GM18505 (cell line): ENCODE results near the gene SSR3.
"Not testable (repeated sequence)": the region's sequence is repeated elsewhere in the genome, so short reads cannot be mapped to it uniquely, and the experiment has no call there.

Source experiments
- ATAC-seq: cut with Tn5 transposase; IDR thresholded peaks from one replicate; pipeline ENCODE4 v1.9.1; 2021; ENCODE audit not compliant: unreplicated experiment
- POLR2A ChIP-seq: IDR thresholded peaks from 4 replicates; pipeline ENCODE4 v1.6.1; 2011; ENCODE audit warnings: borderline replicate concordance; ENCODE audit not compliant: insufficient read depth, insufficient read length; ENCODE audit errors: extremely low read depth

SSR3 gene

DNA sequence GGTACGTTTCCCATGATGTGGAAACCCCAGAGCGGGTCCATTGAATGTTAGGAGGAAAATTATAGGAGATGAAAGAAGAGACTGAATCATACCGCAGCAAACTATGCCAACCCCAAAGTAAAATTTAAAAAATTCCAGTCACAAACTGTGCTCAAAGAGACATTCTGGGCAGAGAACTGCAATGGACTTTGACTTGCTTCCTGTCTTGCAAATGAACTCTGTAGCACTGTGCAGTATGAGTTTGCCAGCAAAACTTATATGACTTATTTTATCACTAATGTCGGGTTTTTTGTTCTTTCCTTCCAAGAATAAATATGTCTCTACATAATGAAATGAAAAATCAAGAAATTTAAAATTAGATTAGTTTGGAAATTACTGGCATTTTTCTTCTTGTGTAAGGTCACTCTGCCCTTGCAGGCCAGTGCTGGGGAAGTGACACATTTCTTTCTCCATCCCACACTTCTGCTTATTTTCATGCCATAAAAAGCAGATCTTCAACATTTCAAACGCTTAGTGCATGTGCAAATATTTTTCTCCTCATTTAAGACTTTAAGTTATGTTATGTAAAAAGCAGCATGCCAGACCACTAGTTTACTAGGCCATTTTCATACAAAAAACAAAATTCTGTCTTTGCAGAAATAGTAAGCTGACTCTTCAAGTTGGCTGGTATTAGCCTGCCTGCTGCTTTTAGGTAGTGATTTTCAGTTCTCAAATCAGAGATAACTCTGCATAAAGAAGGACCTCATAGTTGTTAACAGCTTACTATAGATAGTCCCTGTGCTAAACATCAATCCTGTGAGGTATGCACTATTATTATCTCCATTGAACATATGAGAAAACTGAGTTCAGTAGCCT is 32.2 kb upstream of the SSR3 start:
- no peak for ATAC-seq

DNA sequence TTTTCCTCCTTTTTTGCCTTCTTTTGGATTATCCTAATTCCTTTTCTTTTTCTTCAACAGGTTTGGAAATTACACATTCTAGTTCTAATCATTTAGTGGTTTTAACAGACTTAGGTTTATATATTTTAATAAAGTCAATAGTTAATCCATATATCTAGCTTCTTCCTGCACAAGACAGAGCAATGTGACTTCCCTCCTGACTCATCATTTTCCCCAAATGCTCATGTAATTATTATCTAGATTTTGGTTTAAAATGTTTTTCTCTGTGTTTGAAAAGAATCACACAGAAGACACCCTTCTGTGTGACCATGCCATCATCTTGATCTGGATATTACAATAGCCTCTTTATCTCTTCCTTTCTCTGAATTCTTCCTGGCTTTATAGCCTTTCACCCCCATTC is 28.6 kb upstream of the SSR3 start:
- no peak for ATAC-seq
- TF ChIP-seq POLR2A = no peak

More for the DNA sequence above, 32.2 kb upstream of the SSR3 start:
- no peak for TF ChIP-seq POLR2A

DNA sequence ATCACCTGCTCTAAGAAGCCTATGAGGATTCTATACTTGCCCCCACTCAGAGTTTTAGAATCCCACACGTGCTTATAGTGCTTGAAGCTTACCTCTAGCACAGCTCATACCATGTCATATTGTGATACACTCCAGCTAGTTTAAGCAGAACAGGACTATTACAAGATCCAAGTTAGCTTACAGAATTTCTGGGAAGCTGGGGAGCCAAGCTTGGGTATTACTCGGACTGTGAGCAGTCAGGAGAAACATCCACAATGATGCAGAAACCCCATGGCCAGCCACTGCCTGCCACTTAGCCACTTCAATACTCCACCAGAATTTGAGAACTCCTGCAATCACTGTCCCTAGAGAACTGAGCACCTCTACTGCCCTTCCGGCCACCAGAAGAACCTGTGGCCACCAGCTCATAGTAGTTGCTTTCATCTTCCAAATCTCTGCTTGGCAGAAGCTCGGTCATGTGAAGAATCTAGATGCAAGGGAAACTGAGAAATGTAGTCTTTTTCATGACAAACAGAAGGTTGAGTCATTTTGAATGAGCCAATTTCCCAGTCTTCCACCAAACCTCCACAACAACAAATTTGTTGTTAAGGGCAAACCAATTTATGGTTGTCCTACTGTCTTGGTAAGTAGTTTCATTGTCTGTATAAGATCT is 27.7 kb upstream of the SSR3 start:
- no peak for ATAC-seq

DNA sequence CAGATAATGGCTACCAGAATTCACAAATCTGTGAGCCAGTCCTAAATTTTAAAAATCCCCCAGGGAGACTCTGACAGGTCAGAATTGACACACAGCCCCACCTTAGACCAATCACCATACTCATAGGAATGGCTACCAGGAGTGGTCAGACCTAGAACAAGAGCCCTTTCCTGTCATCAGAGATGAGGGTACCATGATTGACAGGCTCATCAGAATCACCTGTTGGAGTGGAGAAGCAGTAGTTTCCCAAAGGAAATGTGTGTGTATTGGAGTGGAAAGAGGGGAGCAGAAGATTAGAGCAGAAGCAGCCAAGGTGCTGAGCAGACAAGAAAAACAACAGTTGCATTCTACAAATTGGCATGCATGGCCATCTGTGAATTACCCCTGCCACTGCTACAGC is 27.0 kb upstream of the SSR3 start:
- no peak for ATAC-seq
- TF ChIP-seq POLR2A = no peak

More for the DNA sequence above, 27.7 kb upstream of the SSR3 start:
- no peak for TF ChIP-seq POLR2A

DNA sequence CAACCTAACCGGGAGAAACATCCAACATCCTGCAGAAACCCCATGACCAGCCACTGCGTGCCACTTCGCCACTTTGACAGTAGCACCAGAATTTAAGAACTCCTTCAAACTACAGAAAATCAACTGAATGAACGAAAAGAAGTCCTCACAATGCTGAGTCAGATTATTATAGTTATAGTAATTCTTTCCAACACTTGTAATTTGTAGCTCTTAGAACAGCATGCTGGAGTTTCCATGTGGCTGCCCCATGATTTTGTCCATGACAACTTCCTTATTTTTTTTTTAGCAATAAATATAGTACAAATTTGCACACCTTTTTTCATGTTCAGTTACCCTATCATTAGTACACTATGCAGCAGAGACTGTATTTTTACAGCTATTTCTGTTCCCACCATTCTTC is 26.1 kb upstream of the SSR3 start:
- no peak for TF ChIP-seq POLR2A
- ATAC-seq = no peak

DNA sequence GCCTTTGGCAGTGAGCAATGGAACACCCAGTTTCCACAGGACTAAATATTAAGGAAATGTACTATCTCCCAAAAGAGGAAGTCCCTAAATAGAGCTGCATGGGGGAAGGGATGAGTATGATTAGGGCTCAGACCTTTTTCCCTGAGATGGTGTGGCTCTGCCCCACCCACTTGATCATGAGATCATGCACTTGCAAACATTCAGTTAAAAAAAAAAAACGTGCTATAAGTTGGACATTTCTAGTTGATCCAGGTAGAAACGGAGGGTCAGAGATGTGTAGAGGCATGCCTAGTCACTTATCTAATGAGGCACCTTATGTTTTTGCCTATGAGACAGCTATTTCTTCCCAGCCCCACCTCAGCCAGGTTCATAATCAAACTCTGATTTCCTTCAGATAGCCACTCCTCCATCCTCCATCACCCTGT is 24.5 kb upstream of the SSR3 start:
- no peak for ATAC-seq
- no peak for TF ChIP-seq POLR2A

DNA sequence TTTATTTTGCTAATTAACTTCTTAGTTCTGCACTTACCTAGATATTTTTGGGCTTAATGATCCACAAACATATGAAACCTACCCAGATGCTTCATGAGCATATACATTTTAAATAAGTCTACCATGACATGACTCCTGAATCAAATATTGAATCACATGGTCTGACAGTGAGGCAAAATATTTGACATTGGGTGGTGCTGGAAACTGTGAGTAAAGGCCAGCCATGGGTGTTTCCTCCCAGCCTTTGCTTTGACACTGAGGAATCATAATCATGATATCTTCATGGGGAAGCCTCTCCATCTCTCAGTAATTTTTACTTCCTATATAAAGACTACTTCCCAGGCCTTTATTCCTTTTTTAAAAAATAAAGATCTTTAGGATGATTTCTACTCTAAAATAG is 22.8 kb upstream of the SSR3 start:
- ATAC-seq = no peak
- no peak for TF ChIP-seq POLR2A

DNA sequence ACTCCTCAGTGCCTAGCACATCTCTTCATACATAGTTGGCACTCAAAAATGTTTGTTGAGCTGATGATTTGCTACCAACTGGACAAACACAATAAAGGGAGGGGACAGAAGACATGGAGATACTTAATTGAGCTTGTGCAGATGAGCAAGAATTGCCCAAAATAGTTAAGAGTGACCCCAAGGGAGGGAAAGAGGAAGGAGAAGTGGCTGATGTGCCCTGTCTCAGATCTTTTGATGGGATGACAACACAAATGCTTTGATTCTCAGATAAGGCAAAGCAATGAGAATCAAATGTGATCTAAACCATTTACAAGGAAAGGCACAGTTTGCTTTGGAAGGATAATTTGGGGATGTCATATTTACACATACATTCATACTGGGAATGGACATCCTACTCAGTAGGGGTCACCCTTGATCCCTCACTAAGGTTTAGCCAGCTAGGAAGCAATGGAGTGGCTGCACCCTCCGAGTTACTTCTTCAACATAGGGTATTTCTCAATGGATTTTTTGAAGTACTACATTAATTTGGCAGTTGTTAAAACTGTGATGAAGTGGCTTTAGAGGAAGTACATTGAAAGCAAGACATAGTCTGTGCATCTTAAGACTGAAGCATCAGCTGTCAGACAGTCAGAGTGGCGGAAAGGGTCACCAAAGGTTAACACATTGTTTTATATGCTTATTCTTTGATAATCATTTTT is 21.9 kb upstream of the SSR3 start:
- no peak for ATAC-seq
- no peak for TF ChIP-seq POLR2A

DNA sequence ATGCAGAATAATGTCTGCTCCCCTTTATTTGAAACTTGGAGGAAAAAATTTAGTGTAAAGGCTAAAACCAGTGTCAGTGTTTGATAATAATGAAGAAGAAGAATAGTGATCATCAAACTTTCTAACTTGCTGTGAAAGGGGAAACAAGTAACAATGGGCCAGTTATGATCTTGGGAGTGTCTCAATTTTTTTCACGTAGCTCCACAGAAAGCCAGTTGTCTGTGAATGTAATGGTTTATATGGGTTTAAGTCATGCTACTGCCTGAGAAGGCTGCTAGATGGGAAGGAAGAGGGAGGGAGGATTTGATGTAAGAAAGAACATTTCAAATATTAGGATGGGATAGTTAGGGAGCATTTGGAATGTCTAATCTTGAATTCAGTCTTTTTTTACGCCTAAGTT is 21.1 kb upstream of the SSR3 start:
- no peak for ATAC-seq
- no peak for TF ChIP-seq POLR2A

DNA sequence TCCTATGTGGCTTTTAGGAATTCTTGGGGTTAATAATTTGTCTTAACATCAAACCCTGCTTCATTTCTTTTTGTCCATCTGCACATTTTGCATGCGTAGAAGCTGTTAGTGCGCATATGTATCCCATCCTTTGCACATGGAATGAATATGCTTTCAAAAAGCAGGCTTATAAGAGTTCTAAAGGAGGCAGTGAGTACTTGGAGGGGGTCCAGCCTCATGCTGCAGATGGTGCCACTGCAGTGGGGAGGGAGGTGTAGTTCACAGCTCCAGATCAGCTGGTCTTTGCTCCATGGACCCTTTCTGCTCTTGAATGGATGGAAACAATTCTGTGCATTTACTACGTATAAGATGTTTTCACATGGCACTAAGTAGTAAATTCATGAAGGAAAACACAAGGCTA is 20.7 kb upstream of the SSR3 start:
- TF ChIP-seq POLR2A = no peak
- no peak for ATAC-seq

DNA sequence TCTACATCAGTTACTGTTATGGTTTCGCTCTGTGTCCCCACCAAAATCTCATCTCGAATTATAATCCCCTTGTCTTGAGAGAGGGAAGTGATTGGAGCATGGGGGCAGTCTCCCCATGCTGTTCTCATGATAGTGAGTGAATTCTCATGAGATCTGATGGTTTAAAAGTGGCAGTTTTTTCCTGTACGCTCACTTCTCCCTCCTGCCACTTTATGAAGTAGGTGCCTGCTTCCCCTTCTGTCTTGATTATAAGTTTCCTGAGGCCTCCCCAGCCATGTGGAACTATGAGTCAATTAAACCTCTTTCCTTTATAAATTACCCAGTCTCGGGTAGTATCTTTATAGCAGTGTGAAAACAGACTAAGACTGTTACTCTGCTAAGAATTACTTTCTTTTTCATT is 15.0 kb upstream of the SSR3 start:
- not testable (repeated sequence) for ATAC-seq

DNA sequence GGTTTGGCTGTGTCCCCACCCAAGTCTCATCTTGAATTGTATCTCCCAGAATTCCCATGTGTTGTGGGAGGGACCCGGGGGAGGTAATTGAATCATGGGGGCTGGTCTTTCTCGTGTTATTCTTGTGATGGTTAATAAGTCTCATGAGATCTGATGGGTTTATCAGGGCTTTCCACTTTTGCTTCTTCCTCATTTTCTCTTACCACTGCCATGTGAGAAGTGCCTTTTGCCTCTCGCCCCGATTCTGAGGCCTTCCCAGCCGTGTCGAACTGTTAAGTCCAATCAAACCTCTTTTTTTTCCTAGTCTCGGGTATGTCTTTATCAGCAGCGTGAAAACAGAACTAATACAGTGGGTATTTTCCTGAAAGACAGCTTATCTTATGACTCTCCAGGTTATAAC is 14.1 kb upstream of the SSR3 start:
- not testable (repeated sequence) for ATAC-seq

DNA sequence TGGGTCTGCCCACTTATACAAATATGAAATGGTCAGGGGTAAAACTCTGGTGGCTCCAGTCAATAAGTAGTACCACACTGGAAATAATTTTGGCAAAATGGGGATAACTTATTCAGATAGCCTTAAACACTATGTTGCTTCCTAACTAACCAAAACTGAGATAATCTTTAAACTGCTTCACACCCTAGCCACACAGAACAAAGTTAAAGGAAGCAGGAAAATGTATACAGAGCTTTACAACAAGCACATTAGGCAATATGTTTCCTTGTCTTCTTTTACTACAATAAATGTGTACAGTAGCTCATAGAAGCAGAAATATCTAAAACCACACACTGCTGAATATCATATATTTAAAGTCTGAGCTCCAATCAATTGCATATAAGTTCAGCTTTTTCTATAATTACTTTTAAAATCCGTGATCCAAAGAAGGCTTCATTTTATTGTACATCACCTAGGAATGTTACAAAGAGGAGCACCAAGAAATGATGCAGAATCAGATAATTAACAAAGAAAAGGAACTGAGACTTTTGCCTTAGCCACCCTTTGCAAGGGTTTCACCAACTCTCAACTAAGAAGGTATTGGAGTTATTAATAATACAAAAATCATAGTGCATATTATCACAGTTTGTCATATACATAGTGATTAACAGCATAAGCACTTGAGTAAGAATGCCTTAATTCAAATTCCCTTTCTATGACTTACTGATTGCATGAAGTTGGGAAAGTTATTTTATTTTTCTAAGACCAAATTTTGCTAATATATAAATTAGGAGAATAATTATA is 9.2 kb upstream of the SSR3 start:
- ATAC-seq = no peak
- TF ChIP-seq POLR2A = no peak

DNA sequence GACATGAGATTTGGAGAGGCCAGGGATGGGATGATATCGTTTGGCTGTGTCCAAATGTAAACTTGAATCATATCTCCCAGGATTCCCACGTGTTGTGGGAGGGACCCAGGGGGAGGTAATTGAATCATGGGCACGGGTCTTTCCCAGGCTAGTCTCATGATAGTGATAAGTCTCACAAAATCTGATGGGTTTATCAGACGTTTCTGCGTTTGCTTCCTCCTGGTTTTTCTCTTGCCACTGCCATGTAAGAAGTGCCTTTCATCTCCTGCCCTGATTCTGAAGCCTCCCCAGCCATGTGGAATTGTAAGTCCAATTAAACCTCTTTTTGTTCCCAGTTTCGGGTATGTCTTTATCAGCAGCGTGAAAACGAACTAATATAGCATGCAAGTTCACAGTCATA is 7.6 kb upstream of the SSR3 start:
- ATAC-seq = not testable (repeated sequence)
